B cell (primary cell): ENCODE results near the gene GNG13. TPM values are rescaled to one million over a fixed set of nuclear protein-coding genes. Genes with fewer than 3 reads are reported as not detected.

Source experiments
- ATAC-seq: fragments of 200-7000 bp; cut with Tn5 transposase; one replicate; pipeline ENCODE4 v1.10.0; 2021; ENCODE audit warnings: low read depth, mild to moderate bottlenecking, moderate number of reproducible peaks, moderate library complexity
- CTCF ChIA-PET: fragments of 350-600 bp; sonication (Branson Sonifier 250); formaldehyde crosslinking; loops from one replicate; lab custom pipeline; 2021; ENCODE audit warnings: antibody characterized with exemption, inconsistent platforms; lab: Charles Lee
- POLR2A ChIA-PET: fragments of 350-600 bp; sonication (Branson Sonifier 250); formaldehyde crosslinking; loops from one replicate; lab custom pipeline; 2021; ENCODE audit warnings: antibody characterized with exemption; lab: Charles Lee
- DNase-seq: peaks from one replicate; pipeline ENCODE4 v3.0.0; 2013
- H2AFZ ChIP-seq: 2 replicates; pipeline ENCODE4 v1.6.1; 2012; ENCODE audit warnings: mild to moderate bottlenecking, low read depth, low read length; ENCODE audit not compliant: insufficient read depth, poor library complexity, severe bottlenecking
- H3K27ac ChIP-seq, 2 donors: 1 replicate in 1 of 2; 2 replicates in 1 of 2; pipeline ENCODE4 v1.5.1; 2012 to 2013; ENCODE audit warnings: low read length in 2 of 2, mild to moderate bottlenecking in 2 of 2, moderate library complexity in 1 of 2
- H3K27me3 ChIP-seq, 4 experiments: fragments of 200-600 bp in 1 of 4; sonication (generic) in 1 of 4; replicated peaks in 1 of 4; 1 replicate in 2 of 4; 2 replicates in 2 of 4; pipeline versions ENCODE4 v1.6.1 to v1.7.0; 2013 to 2016; ENCODE audit warnings: low read length in 3 of 4, mild to moderate bottlenecking in 2 of 4, mixed read lengths in 1 of 4, moderate library complexity in 1 of 4; ENCODE audit not compliant: insufficient read depth in 4 of 4, control insufficient read depth in 3 of 4; ENCODE audit errors: control extremely low read depth in 1 of 4
- H3K36me3 ChIP-seq, 2 experiments: replicated peaks in 1 of 2; 1 replicate in 1 of 2; 2 replicates in 1 of 2; pipeline versions ENCODE4 v1.6.1 to v1.7.1; 2013; ENCODE audit warnings: low read length in 1 of 2; ENCODE audit not compliant: insufficient read depth in 2 of 2, control insufficient read depth in 1 of 2; ENCODE audit errors: control extremely low read depth in 1 of 2, extremely low read depth in 1 of 2
- H3K4me1 ChIP-seq, 2 donors: fragments of 200-600 bp in 1 of 2; sonication (generic) in 1 of 2; 1 replicate in 1 of 2; 2 replicates in 1 of 2; pipeline versions ENCODE4 v1.5.1 to v1.6.1; 2013 to 2017; ENCODE audit warnings: low read length in 2 of 2; ENCODE audit not compliant: control insufficient read depth in 2 of 2, insufficient read depth in 2 of 2
- H3K4me2 ChIP-seq: replicated peaks from 2 replicates; pipeline ENCODE3; 2012; ENCODE audit warnings: mild to moderate bottlenecking, low read depth, low read length; ENCODE audit not compliant: poor library complexity, severe bottlenecking
- H3K4me3 ChIP-seq, 5 experiments: fragments of 200-600 bp in 1 of 5; sonication (generic) in 1 of 5; 1 replicate in 3 of 5; 2 replicates in 2 of 5; pipeline versions ENCODE4 v1.5.1 to v1.7.0; 2011 to 2016; ENCODE audit warnings: low read length in 4 of 5, mild to moderate bottlenecking in 4 of 5, low read depth in 2 of 5, control low read depth in 1 of 5, moderate library complexity in 1 of 5; ENCODE audit not compliant: insufficient read depth in 1 of 5; ENCODE audit errors: control extremely low read depth in 1 of 5, extremely low read depth in 1 of 5
- H3K79me2 ChIP-seq: fragments of 200-600 bp; sonication (generic); one replicate; pipeline ENCODE4 v1.6.0; 2016; ENCODE audit warnings: low read length; ENCODE audit not compliant: control insufficient read depth, insufficient read depth
- H3K9ac ChIP-seq: fragments of 200-600 bp; sonication (generic); 2 replicates; pipeline ENCODE4 v1.6.1; 2017; ENCODE audit warnings: mild to moderate bottlenecking, low read length, moderate library complexity
- H3K9me3 ChIP-seq, 3 donors: one replicate each; pipeline versions ENCODE4 v1.6.1 to v1.7.1; 2013; ENCODE audit warnings: low read length in 2 of 3; ENCODE audit not compliant: control insufficient read depth in 2 of 3, insufficient read depth in 1 of 3; ENCODE audit errors: control extremely low read depth in 1 of 3
- H4K20me1 ChIP-seq: 2 replicates; pipeline ENCODE4 v1.6.0; 2012; ENCODE audit warnings: mild to moderate bottlenecking, low read length; ENCODE audit not compliant: insufficient read depth, control insufficient read depth, poor library complexity, severe bottlenecking
- H3K27ac Mint-ChIP-seq: one replicate; pipeline ENCODE4 v1.8.0; 2021; ENCODE audit warnings: mixed read lengths
- H3K27me3 Mint-ChIP-seq: one replicate; pipeline ENCODE4 v1.8.0; 2021; ENCODE audit warnings: mixed read lengths
- H3K4me1 Mint-ChIP-seq: one replicate; pipeline ENCODE4 v1.8.0; 2021; ENCODE audit warnings: mixed read lengths
- H3K4me3 Mint-ChIP-seq: one replicate; pipeline ENCODE4 v1.8.0; 2021; ENCODE audit warnings: mixed read lengths
- H3K9me3 Mint-ChIP-seq: one replicate; pipeline ENCODE4 v1.8.0; 2022; ENCODE audit warnings: mixed read lengths; ENCODE audit not compliant: insufficient read depth
- CTCF ChIP-seq: fragments of 200-600 bp; IDR thresholded peaks from one replicate; pipeline ENCODE4 v1.8.0; 2022; ENCODE audit warnings: antibody characterized with exemption, mild to moderate bottlenecking
- EZH2 ChIP-seq: IDR thresholded peaks from 2 replicates; pipeline ENCODE4 v1.6.1; 2012; ENCODE audit warnings: borderline replicate concordance, low read depth, mild to moderate bottlenecking, moderate library complexity, low read length; ENCODE audit not compliant: insufficient read depth, poor library complexity, severe bottlenecking
- WGBS: methylation state at CpG from one replicate; pipeline ENCODE4 v1.1.5; 2013; ENCODE audit warnings: missing lambda C conversion rate; ENCODE audit not compliant: insufficient coverage; 5-methylcytosine and 5-hydroxymethylcytosine counted together
- intact Hi-C: fragments of 100-400 bp; cut with micrococcal nuclease; formaldehyde crosslinking; loops from one replicate; pipeline ENCODE4 v1.10.0; 2022
- polyA plus RNA-seq: library from polyadenylated mRNA; depleted of rRNA; stranded (reverse); fragments of >200 nt; gene quantifications from 2 replicates; pipeline ENCODE4 v1.2.3, GENCODE V29; 2012
- total RNA-seq, 2 donors: library from RNA; stranded (reverse); fragments of 120-200 nt in 1 of 2; gene quantifications; 1 replicate in 1 of 2; 2 replicates in 1 of 2; pipeline versions ENCODE4 v1.2.3 to v1.2.4, GENCODE V29; 2013 to 2022

The GNG13 gene
- total and polyA plus RNA-seq, 2 donors (not counting 1 experiment from before 2014, with no cell fraction given), result not detected

- DNase-seq (no peak), ATAC-seq (no peak)
- H3K4me3 ChIP-seq, result no peak overlapping the region
- peaks cover 0 to 3% of the 10 kb centered on the region in 2 donors for H3K4me1 ChIP-seq
- no peaks in the 10 kb centered on the region for H3K9me3 Mint-ChIP-seq
- H3K9me3 ChIP-seq, result no peaks in the 10 kb centered on the region
- no peak overlapping the region for H3K4me3 Mint-ChIP-seq
- no peaks in the 10 kb centered on the region for H3K36me3 ChIP-seq
- H3K27me3 ChIP-seq, result peaks cover 0 to 10% (median 0%) of the 10 kb centered on the region in 4 experiments
- ChIA-PET CTCF (no interaction called here), POLR2A (no interaction called here)
- no peak overlapping the region for H3K27ac Mint-ChIP-seq
- no peaks in the 10 kb centered on the region for H3K79me2 ChIP-seq
- intact Hi-C loops, result no loop called here
- no peak for TF ChIP-seq EZH2
- no peak for TF ChIP-seq CTCF
- WGBS, result 84% methylated on average over 21 of the region's 21 CpGs
- H3K27ac ChIP-seq, result no peak overlapping the region
- no peaks in the 10 kb centered on the region for H4K20me1 ChIP-seq
- H3K9ac ChIP-seq, result no peak overlapping the region
- no peak overlapping the region for H2AFZ ChIP-seq
- H3K4me1 Mint-ChIP-seq, result no peaks in the 10 kb centered on the region
- H3K27me3 Mint-ChIP-seq, result no peaks in the 10 kb centered on the region
- no peak overlapping the region for H3K4me2 ChIP-seq
Measured at GRCh38 chr16:768428-768827, 32.1 kb downstream of the GNG13 start.

- TF ChIP-seq CTCF (no peak), EZH2 (no peak)
- no peak overlapping the region for H3K4me3 ChIP-seq
- 74% methylated on average over 3 of the region's 38 CpGs for WGBS
- intact Hi-C loops, result no loop called here
- H3K4me2 ChIP-seq, result no peak overlapping the region
- peaks cover 0 to 10% (median 0%) of the 10 kb centered on the region in 4 experiments for H3K27me3 ChIP-seq
- Mint-ChIP-seq H3K9me3 (no peaks in the 10 kb centered on the region), H3K4me3 (no peak overlapping the region), H3K27ac (no peak overlapping the region), H3K27me3 (no peaks in the 10 kb centered on the region), H3K4me1 (no peaks in the 10 kb centered on the region)
- no peaks in the 10 kb centered on the region for H3K79me2 ChIP-seq
- H3K9me3 ChIP-seq, result no peaks in the 10 kb centered on the region
- ChIA-PET POLR2A (no interaction called here), CTCF (no interaction called here)
- H4K20me1 ChIP-seq, result no peaks in the 10 kb centered on the region
- H3K4me1 ChIP-seq, result peaks cover 0 to 3% of the 10 kb centered on the region in 2 donors
- H2AFZ ChIP-seq, result no peak overlapping the region
- H3K36me3 ChIP-seq, result no peaks in the 10 kb centered on the region
- no peak overlapping the region for H3K27ac ChIP-seq
- ATAC-seq (no peak), DNase-seq (no peak)
- H3K9ac ChIP-seq, result no peak overlapping the region
Measured at GRCh38 chr16:767743-768235, 32.7 kb downstream of the GNG13 start.
